H9 (cell line): Measurements from ENCODE around the gene SVOP. TPM values are rescaled to one million over a fixed set of nuclear protein-coding genes. Genes with fewer than 3 reads are reported as not detected.

Experiments
- DNase-seq: peaks from one replicate; pipeline ENCODE4 v3.0.0-alpha.2; 2017
- H2AFZ ChIP-seq: one replicate; pipeline ENCODE4 v1.6.1; 2013; ENCODE audit warnings: mild to moderate bottlenecking, low read length, control low read depth, moderate library complexity
- H2AK5ac ChIP-seq: 2 replicates; pipeline ENCODE4 v1.6.1; 2013; ENCODE audit warnings: low read length, control low read depth, mixed read lengths; ENCODE audit not compliant: insufficient read length
- H2BK120ac ChIP-seq: one replicate; pipeline ENCODE4 v1.6.1; 2013; ENCODE audit warnings: low read depth, mild to moderate bottlenecking, low read length, control low read depth, inconsistent platforms; ENCODE audit not compliant: poor library complexity, severe bottlenecking
- H2BK12ac ChIP-seq: 2 replicates; pipeline ENCODE4 v1.6.1; 2013; ENCODE audit warnings: low read length, control low read depth, mixed read lengths, low read depth; ENCODE audit not compliant: insufficient read length
- H2BK15ac ChIP-seq: 2 replicates; pipeline ENCODE4 v1.6.1; 2013; ENCODE audit warnings: low read depth, low read length, control low read depth
- H2BK20ac ChIP-seq: one replicate; pipeline ENCODE4 v1.6.1; 2013; ENCODE audit warnings: low read depth, mild to moderate bottlenecking, low read length, control low read depth, inconsistent platforms; ENCODE audit not compliant: poor library complexity, severe bottlenecking
- H2BK5ac ChIP-seq: 2 replicates; pipeline ENCODE4 v1.6.1; 2013; ENCODE audit warnings: low read length, control low read depth, mixed read lengths; ENCODE audit not compliant: insufficient read length
- H3K14ac ChIP-seq: 2 replicates; pipeline ENCODE4 v1.6.1; 2013; ENCODE audit warnings: low read length, control low read depth; ENCODE audit not compliant: insufficient read depth
- H3K18ac ChIP-seq: 2 replicates; pipeline ENCODE4 v1.6.1; 2013; ENCODE audit warnings: low read depth, mild to moderate bottlenecking, mixed read lengths, low read length, control low read depth; ENCODE audit not compliant: insufficient read length
- H3K23ac ChIP-seq: 2 replicates; pipeline ENCODE4 v1.6.1; 2013; ENCODE audit warnings: low read length, control low read depth, mixed read lengths, low read depth; ENCODE audit not compliant: insufficient read length
- H3K23me2 ChIP-seq: 2 replicates; pipeline ENCODE4 v1.6.1; 2013; ENCODE audit warnings: low read depth, mild to moderate bottlenecking, mixed read lengths, low read length, control low read depth; ENCODE audit not compliant: insufficient read length, poor library complexity, severe bottlenecking
- H3K27ac ChIP-seq: 2 replicates; pipeline ENCODE4 v1.5.1; 2013; ENCODE audit warnings: low read length, control low read depth, mixed read lengths, low read depth; ENCODE audit not compliant: insufficient read length
- H3K27me3 ChIP-seq: 2 replicates; pipeline ENCODE4 v1.6.1; 2013; ENCODE audit warnings: low read length, control low read depth, inconsistent platforms; ENCODE audit not compliant: insufficient read depth
- H3K4ac ChIP-seq: 2 replicates; pipeline ENCODE4 v1.6.1; 2013; ENCODE audit warnings: low read depth, mild to moderate bottlenecking, control low read depth, inconsistent platforms, low read length, moderate library complexity
- H3K4me1 ChIP-seq: 2 replicates; pipeline ENCODE4 v1.6.1; 2013; ENCODE audit warnings: low read length, control low read depth, inconsistent platforms; ENCODE audit not compliant: insufficient read depth
- H3K4me2 ChIP-seq: 2 replicates; pipeline ENCODE4 v1.6.1; 2013; ENCODE audit warnings: low read length, control low read depth, mixed read lengths; ENCODE audit not compliant: insufficient read length, insufficient read depth
- H3K56ac ChIP-seq: 2 replicates; pipeline ENCODE4 v1.6.1; 2013; ENCODE audit warnings: low read depth, mild to moderate bottlenecking, mixed read lengths, low read length, control low read depth; ENCODE audit not compliant: insufficient read length
- H3K79me1 ChIP-seq: 2 replicates; pipeline ENCODE4 v1.6.1; 2013; ENCODE audit warnings: low read depth, mild to moderate bottlenecking, moderate library complexity, low read length, control low read depth, inconsistent platforms; ENCODE audit not compliant: insufficient read depth, poor library complexity, severe bottlenecking
- H3K79me2 ChIP-seq: 2 replicates; pipeline ENCODE4 v1.6.1; 2013; ENCODE audit warnings: low read length, control low read depth, inconsistent platforms; ENCODE audit not compliant: insufficient read depth
- H3K9ac ChIP-seq: 2 replicates; pipeline ENCODE4 v1.6.1; 2013; ENCODE audit warnings: low read length, control low read depth, mixed read lengths; ENCODE audit not compliant: insufficient read length; ENCODE audit errors: extremely low read depth
- H3K9me3 ChIP-seq: one replicate; pipeline ENCODE4 v1.6.1; 2013; ENCODE audit warnings: low read depth, low read length, inconsistent platforms; ENCODE audit not compliant: control insufficient read depth
- H3T11ph ChIP-seq: one replicate; pipeline ENCODE4 v1.6.1; 2013; ENCODE audit warnings: mild to moderate bottlenecking, low read length, control low read depth, inconsistent platforms
- H4K20me1 ChIP-seq: one replicate; pipeline ENCODE4 v1.6.1; 2013; ENCODE audit not compliant: control insufficient read depth, insufficient read length, insufficient read depth
- H4K5ac ChIP-seq: 2 replicates; pipeline ENCODE4 v1.6.1; 2013; ENCODE audit warnings: low read depth, mild to moderate bottlenecking, mixed read lengths, low read length, control low read depth; ENCODE audit not compliant: insufficient read length
- H4K8ac ChIP-seq: replicated peaks from 2 replicates; pipeline ENCODE4 v1.6.1; 2013; ENCODE audit warnings: low read length, control low read depth, mixed read lengths, low read depth; ENCODE audit not compliant: insufficient read length
- H4K91ac ChIP-seq: 2 replicates; pipeline ENCODE4 v1.6.1; 2013; ENCODE audit warnings: low read depth, mild to moderate bottlenecking, moderate library complexity, mixed read lengths, low read length, control low read depth; ENCODE audit not compliant: insufficient read length
- H3K27ac Mint-ChIP-seq, 3 experiments: 2 replicates in 2 of 3; 3 replicates in 1 of 3; pipeline ENCODE4 v1.8.0; 2020 to 2021; ENCODE audit warnings: mixed read lengths in 3 of 3, mild to moderate bottlenecking in 1 of 3, moderate library complexity in 1 of 3
- H3K27me3 Mint-ChIP-seq: 2 replicates; pipeline ENCODE4 v1.8.0; 2021; ENCODE audit warnings: low read depth, mild to moderate bottlenecking, moderate library complexity, mixed read lengths
- H3K36me3 Mint-ChIP-seq, 3 experiments: 2 replicates in 2 of 3; 3 replicates in 1 of 3; pipeline ENCODE4 v1.8.0; 2020 to 2021; ENCODE audit warnings: low read depth in 3 of 3, mixed read lengths in 3 of 3; ENCODE audit not compliant: insufficient read depth in 1 of 3
- H3K4me1 Mint-ChIP-seq, 2 experiments: 2 replicates each; pipeline ENCODE4 v1.8.0; 2020; ENCODE audit warnings: mixed read lengths in 2 of 2
- H3K4me3 Mint-ChIP-seq, 2 experiments: 2 replicates in 1 of 2; 3 replicates in 1 of 2; pipeline ENCODE4 v1.8.0; 2020 to 2021; ENCODE audit warnings: mild to moderate bottlenecking in 2 of 2, mixed read lengths in 2 of 2, moderate library complexity in 1 of 2
- H3K9me3 Mint-ChIP-seq, 2 experiments: 2 replicates in 1 of 2; 3 replicates in 1 of 2; pipeline ENCODE4 v1.8.0; 2020; ENCODE audit warnings: mild to moderate bottlenecking in 2 of 2, mixed read lengths in 2 of 2, moderate library complexity in 1 of 2
- CTCF ChIP-seq: fragments of 200-600 bp; sonication (generic); conservative IDR thresholded peaks from 3 replicates; pipeline ENCODE4 v1.8.0; 2021; ENCODE audit warnings: antibody characterized with exemption, mild to moderate bottlenecking
- total RNA-seq: library from RNA; stranded (reverse); gene quantifications from 2 replicates; pipeline ENCODE4 v1.2.1, GENCODE V29; 2021

Gene SVOP
- total RNA-seq, 1 experiment from 2014 or later = 0.15 TPM

- no peak for TF ChIP-seq CTCF
- Histone ChIP-seq H3K56ac (no peak overlapping the region), H3K79me1 (no peaks in the 10 kb centered on the region), H3K9me3 (peaks cover 8% of the 10 kb centered on the region), H3K23me2 (no peaks in the 10 kb centered on the region), H3K4ac (no peak overlapping the region), H4K8ac (no peak overlapping the region), H2BK120ac (no peak overlapping the region), H2BK15ac (no peak overlapping the region), H4K20me1 (no peaks in the 10 kb centered on the region), H3K27ac (no peak overlapping the region), H2AK5ac (no peak overlapping the region), H3K79me2 (no peaks in the 10 kb centered on the region), H3K27me3 (no peaks in the 10 kb centered on the region), H3K4me1 (no peaks in the 10 kb centered on the region), H4K91ac (no peak overlapping the region), H3K4me2 (no peak overlapping the region), H2BK20ac (no peak overlapping the region), H2AFZ (no peak overlapping the region), H3T11ph (no peak overlapping the region), H3K23ac (no peak overlapping the region), H2BK12ac (no peak overlapping the region), H3K18ac (no peak overlapping the region), H3K9ac (no peak overlapping the region), H4K5ac (no peak overlapping the region), H2BK5ac (no peak overlapping the region), H3K14ac (no peak overlapping the region)
- Mint-ChIP-seq H3K9me3 (peaks cover 16 to 20% of the 10 kb centered on the region in 2 experiments), H3K27ac (no peak overlapping the region), H3K36me3 (peaks cover 0 to 9% (median 0%) of the 10 kb centered on the region in 3 experiments; a peak in 4 of 7 replicates), H3K27me3 (peaks cover 3% of the 10 kb centered on the region), H3K4me1 (peaks cover 2% of the 10 kb centered on the region in 2 experiments; a peak in 3 of 4 replicates), H3K4me3 (no peak overlapping the region)
- DNase-seq = no peak
These were observed 72.5 kb downstream of the SVOP start for GRCh38 chr12:108948367-108948766.
